MCF 10A (cell line): ENCODE results near the gene ENTREP1. TPM values are rescaled to one million over a fixed set of nuclear protein-coding genes. Genes with fewer than 3 reads are reported as not detected.

Experiments used
- BruUV-seq: library from RNA; stranded (reverse); fragments of 400-500 nt; replicated peaks from 2 replicates; lab custom pipeline; 2021; lab: Mats Ljungman, UMichigan
- CTCF ChIA-PET: fragments of 300-600 bp; sonication (Branson Sonifier 250); formaldehyde crosslinking; extraction: SDS; loops from one replicate; lab custom pipeline; 2021; ENCODE audit warnings: antibody characterized with exemption, inconsistent platforms; lab: Yijun Ruan, JAX
- POLR2A ChIA-PET: fragments of 300-600, 350-650 bp; sonication (Branson Sonifier 250); formaldehyde crosslinking; extraction: SDS; loops from one replicate; lab custom pipeline; 2020; ENCODE audit warnings: antibody characterized with exemption, inconsistent platforms; lab: Yijun Ruan, JAX
- DNase-seq: peaks from one replicate; pipeline ENCODE4 v3.0.0-alpha.2; 2018; ENCODE audit not compliant: unreplicated experiment
- H3K27ac Mint-ChIP-seq: one replicate; pipeline ENCODE4 v1.8.0; 2022; ENCODE audit warnings: mild to moderate bottlenecking, low read depth, mixed read lengths; ENCODE audit not compliant: unreplicated experiment
- H3K27me3 Mint-ChIP-seq: one replicate; pipeline ENCODE4 v1.8.0; 2022; ENCODE audit warnings: mixed read lengths; ENCODE audit not compliant: insufficient read depth, unreplicated experiment
- H3K36me3 Mint-ChIP-seq: one replicate; pipeline ENCODE4 v1.8.0; 2022; ENCODE audit warnings: mild to moderate bottlenecking, moderate library complexity, mixed read lengths; ENCODE audit not compliant: insufficient read depth, unreplicated experiment
- H3K4me1 Mint-ChIP-seq: one replicate; pipeline ENCODE4 v1.8.0; 2022; ENCODE audit warnings: mixed read lengths; ENCODE audit not compliant: insufficient read depth, unreplicated experiment
- H3K4me3 Mint-ChIP-seq: one replicate; pipeline ENCODE4 v1.8.0; 2022; ENCODE audit warnings: mild to moderate bottlenecking, moderate library complexity, mixed read lengths; ENCODE audit not compliant: unreplicated experiment
- H3K9me3 Mint-ChIP-seq: one replicate; pipeline ENCODE4 v1.8.0; 2022; ENCODE audit warnings: mixed read lengths; ENCODE audit not compliant: unreplicated experiment
- intact Hi-C: fragments of 100-400 bp; cut with micrococcal nuclease; formaldehyde crosslinking; loops from 2 replicates; pipeline ENCODE4 v1.14.1; 2022
- total RNA-seq: library from RNA; stranded (reverse); gene quantifications from 2 replicates; pipeline ENCODE4 v1.2.3, GENCODE V29; 2022
- TF ChIP-seq, protein P1 (sequence below): fragments of 200-600 bp; IDR thresholded peaks from one replicate; pipeline ENCODE4 v1.8.0; 2022; ENCODE audit warnings: antibody characterized with exemption, mild to moderate bottlenecking; ENCODE audit not compliant: unreplicated experiment

Gene ENTREP1
- total RNA-seq, 1 experiment from 2014 or later: 0.35 TPM

DNA sequence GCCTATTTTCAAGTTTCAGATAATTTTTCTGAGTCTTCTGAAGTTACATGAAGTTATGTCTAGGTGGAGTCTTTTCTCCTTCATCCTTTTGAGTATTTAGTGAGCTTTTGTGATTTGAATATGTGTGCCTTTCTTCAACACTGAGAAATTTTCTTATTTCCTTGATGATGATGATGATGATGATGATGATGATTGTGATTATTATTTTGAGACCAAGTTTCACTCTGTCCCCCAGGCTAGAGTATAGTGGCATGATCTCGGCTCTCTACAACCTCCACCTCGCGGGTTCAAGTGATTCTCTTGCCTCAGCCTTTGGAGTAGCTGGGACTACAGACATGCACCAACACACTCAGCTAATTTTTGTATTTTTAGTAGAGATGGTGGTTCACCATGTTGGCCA, 26.2 kb downstream of the ENTREP1 start:
- H3K27ac Mint-ChIP-seq: no peak overlapping the region
- H3K27me3 Mint-ChIP-seq: peaks cover 6% of the 10 kb centered on the region
- no peaks in the 10 kb centered on the region for H3K4me1 Mint-ChIP-seq
- ChIA-PET POLR2A (interaction anchor here (0.6 kb wide), 1 partner anchor 87 kb away, joined by 4 read pairs; no protein-coding TSS in a partner anchor), CTCF (interaction anchor here (1.1 kb wide), 1 partner anchor 71 kb away, joined by 4 read pairs; no protein-coding TSS in a partner anchor)
- no TSS peak for BruUV-seq
- H3K9me3 Mint-ChIP-seq: no peaks in the 10 kb centered on the region
- TF ChIP-seq, protein P1, sequence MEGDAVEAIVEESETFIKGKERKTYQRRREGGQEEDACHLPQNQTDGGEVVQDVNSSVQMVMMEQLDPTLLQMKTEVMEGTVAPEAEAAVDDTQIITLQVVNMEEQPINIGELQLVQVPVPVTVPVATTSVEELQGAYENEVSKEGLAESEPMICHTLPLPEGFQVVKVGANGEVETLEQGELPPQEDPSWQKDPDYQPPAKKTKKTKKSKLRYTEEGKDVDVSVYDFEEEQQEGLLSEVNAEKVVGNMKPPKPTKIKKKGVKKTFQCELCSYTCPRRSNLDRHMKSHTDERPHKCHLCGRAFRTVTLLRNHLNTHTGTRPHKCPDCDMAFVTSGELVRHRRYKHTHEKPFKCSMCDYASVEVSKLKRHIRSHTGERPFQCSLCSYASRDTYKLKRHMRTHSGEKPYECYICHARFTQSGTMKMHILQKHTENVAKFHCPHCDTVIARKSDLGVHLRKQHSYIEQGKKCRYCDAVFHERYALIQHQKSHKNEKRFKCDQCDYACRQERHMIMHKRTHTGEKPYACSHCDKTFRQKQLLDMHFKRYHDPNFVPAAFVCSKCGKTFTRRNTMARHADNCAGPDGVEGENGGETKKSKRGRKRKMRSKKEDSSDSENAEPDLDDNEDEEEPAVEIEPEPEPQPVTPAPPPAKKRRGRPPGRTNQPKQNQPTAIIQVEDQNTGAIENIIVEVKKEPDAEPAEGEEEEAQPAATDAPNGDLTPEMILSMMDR: no peak
- no peak overlapping the region for H3K4me3 Mint-ChIP-seq
- intact Hi-C loops: no loop called here
- H3K36me3 Mint-ChIP-seq: no peaks in the 10 kb centered on the region
- no peak for DNase-seq

DNA sequence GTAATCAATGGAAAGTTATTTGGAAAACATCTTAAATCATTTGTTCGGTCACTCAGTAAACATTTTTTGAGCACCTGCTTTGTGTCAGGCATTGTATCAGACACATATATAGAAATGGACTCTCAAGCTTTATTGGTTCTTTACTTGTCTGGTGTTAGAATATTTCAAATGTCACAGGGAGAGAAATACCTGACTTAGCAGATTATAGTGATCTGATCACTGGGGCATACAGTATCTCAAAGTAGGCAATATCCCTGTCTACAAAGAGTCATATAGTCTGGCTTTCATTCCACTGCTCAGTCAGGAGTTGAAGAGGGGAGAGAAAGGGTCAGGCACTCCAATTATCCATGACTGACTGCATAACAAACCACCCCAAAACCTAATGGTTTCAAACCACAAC, 30.2 kb downstream of the ENTREP1 start:
- no peak for DNase-seq
- ChIA-PET CTCF (no interaction called here), POLR2A (no interaction called here)
- Mint-ChIP-seq H3K36me3 (no peaks in the 10 kb centered on the region), H3K4me3 (no peak overlapping the region), H3K4me1 (no peaks in the 10 kb centered on the region), H3K27me3 (peaks cover 34% of the 10 kb centered on the region), H3K9me3 (no peaks in the 10 kb centered on the region), H3K27ac (no peak overlapping the region)
- BruUV-seq: no TSS peak
- TF ChIP-seq, protein P1: no peak
- intact Hi-C loops: no loop called here

DNA sequence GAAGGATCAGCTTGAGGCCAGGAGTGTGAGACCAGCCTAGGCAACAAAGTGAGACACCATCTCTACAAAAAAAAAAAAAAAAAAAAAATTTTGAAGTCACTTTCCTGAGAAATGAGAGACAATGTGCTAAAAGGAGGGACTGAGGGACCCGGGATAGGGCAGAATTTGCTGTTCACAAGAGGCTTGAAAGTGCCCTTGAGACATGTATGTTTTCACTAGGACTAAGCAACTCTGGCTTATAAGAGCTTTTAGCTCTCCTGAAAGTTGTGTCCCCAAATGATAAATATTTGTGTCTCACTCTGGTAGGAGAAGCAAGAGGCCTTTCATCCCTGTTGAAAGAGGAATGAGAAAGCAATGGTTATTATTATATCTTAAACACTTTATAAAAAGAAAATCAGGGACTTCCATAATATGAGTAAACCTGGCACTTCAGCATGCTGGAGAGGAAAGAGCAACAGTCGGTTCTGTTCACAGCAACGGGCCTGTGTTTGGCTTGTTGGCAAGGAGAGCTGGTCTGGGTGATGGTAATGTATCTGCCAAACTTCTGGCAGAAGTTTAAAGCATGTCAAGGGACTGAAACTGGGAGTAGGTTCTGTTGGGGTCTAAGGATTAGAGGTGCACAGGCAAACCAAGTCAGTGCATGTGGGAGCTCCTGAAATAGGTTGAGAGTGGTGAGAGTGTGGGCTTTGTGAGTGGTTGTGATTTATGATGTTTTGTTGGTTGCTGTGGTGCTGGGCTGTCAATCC, 32.2 kb downstream of the ENTREP1 start:
- POLR2A ChIA-PET: no interaction called here
- intact Hi-C loops: no loop called here
- DNase-seq: no peak
- TF ChIP-seq, protein P1: no peak
- no peaks in the 10 kb centered on the region for H3K4me1 Mint-ChIP-seq
- no peak overlapping the region for H3K27ac Mint-ChIP-seq
- H3K9me3 Mint-ChIP-seq: no peaks in the 10 kb centered on the region
- no TSS peak for BruUV-seq
- H3K27me3 Mint-ChIP-seq: peaks cover 54% of the 10 kb centered on the region
- no peak overlapping the region for H3K4me3 Mint-ChIP-seq
- H3K36me3 Mint-ChIP-seq: no peaks in the 10 kb centered on the region
- CTCF ChIA-PET: interaction anchor here (0.6 kb wide), 1 partner anchor 973 kb away, joined by 5 read pairs; no protein-coding TSS in a partner anchor

DNA sequence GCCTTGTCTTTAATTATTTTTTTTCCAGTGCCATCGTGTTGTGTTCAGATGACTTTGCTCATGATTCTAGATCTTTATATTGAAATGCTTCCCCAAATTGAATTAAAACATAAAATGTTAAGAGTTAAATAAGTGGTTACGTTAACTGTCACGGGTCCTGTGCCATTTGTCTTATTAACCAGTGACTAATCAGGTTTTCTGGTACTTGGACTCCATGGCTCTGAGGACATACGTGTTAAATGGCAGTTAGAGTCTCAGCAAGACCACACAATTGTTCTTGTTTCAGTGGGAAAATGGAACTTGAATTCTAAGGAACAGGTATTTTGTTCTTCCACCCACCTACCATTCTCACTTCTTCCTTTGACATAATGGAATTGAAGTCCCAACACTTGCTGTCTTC, 32.8 kb downstream of the ENTREP1 start:
- H3K36me3 Mint-ChIP-seq: no peaks in the 10 kb centered on the region

More for the DNA sequence above, 32.8 kb downstream of the ENTREP1 start:
- Mint-ChIP-seq H3K4me3 (no peak overlapping the region), H3K4me1 (no peaks in the 10 kb centered on the region), H3K9me3 (no peaks in the 10 kb centered on the region), H3K27me3 (peaks cover 60% of the 10 kb centered on the region), H3K27ac (no peak overlapping the region)
- TF ChIP-seq, protein P1: no peak
- POLR2A ChIA-PET: no interaction called here
- DNase-seq: no peak
- intact Hi-C loops: no loop called here
- no TSS peak for BruUV-seq
- CTCF ChIA-PET: interaction anchor here (0.6 kb wide), 1 partner anchor 973 kb away, joined by 5 read pairs; no protein-coding TSS in a partner anchor
